Breast epithelium (tissue), 4 donors: ENCODE measurements around the gene CHN2. TPM values are rescaled to one million over a fixed set of nuclear protein-coding genes. Genes with fewer than 3 reads are reported as not detected.

ENCODE experiments used
- DNase-seq, 2 donors: peaks; one replicate each; pipeline ENCODE4 v3.0.0-alpha.2; 2019; ENCODE audit warnings: low spot score in 2 of 2
- H3K27ac ChIP-seq, 2 donors: fragments of 200-600 bp; sonication (generic) in 1 of 2; one replicate each; pipeline ENCODE4 v1.5.1; 2016 to 2019; ENCODE audit warnings: mild to moderate bottlenecking in 1 of 2
- H3K27me3 ChIP-seq, 2 donors: fragments of 200-600 bp; sonication (generic) in 1 of 2; one replicate each; pipeline versions ENCODE4 v1.5.1 to v1.6.0; 2017 to 2019; ENCODE audit warnings: control low read depth in 1 of 2, mild to moderate bottlenecking in 1 of 2
- H3K36me3 ChIP-seq: fragments of 200-600 bp; one replicate; pipeline ENCODE4 v1.5.1; 2019
- H3K4me1 ChIP-seq, 2 donors: fragments of 200-600 bp; sonication (generic); one replicate each; pipeline ENCODE4 v1.5.1; 2016 to 2019; ENCODE audit warnings: control low read depth in 1 of 2
- H3K4me3 ChIP-seq, 3 donors: fragments of 200-600 bp; sonication (generic); 1 replicate in 2 of 3; 2 replicates in 1 of 3; pipeline ENCODE4 v1.5.1; 2016 to 2019; ENCODE audit warnings: mild to moderate bottlenecking in 3 of 3, moderate library complexity in 2 of 3
- H3K9me3 ChIP-seq, 2 donors: fragments of 200-600 bp; sonication (generic) in 1 of 2; one replicate each; pipeline ENCODE4 v1.5.1; 2016 to 2019; ENCODE audit warnings: control low read depth in 1 of 2
- POLR2A ChIP-seq: fragments of 450-650 bp; IDR thresholded peaks from one replicate; pipeline ENCODE4 v1.6.1; 2016; ENCODE audit warnings: antibody characterized with exemption, mild to moderate bottlenecking, moderate library complexity
- POLR2AphosphoS5 ChIP-seq, 3 donors: sonication (generic); formaldehyde crosslinking; IDR thresholded peaks; one replicate each; pipeline ENCODE4 v1.6.1; 2017; ENCODE audit warnings: antibody characterized with exemption in 3 of 3
- intact Hi-C: fragments of 100-400 bp; cut with DNase I; formaldehyde crosslinking; loops from one replicate; pipeline ENCODE4 v1.15.1; 2023; ENCODE audit warnings: low total_unique reads
- total RNA-seq, 3 donors: library from RNA; depleted of rRNA; stranded (reverse); fragments of >200 nt; gene quantifications; one replicate each; pipeline ENCODE4 v1.1.0, GENCODE V29; 2016
- TF ChIP-seq, protein P1 (sequence below), 3 donors: fragments of 450-650 bp; IDR thresholded peaks; one replicate each; pipeline ENCODE4 v1.5.1; 2016 to 2017; ENCODE audit warnings: antibody characterized with exemption in 3 of 3, mild to moderate bottlenecking in 3 of 3, moderate library complexity in 3 of 3

The CHN2 gene
- total RNA-seq, 3 donors from 2014 or later: 6.3 to 17.1 (median 7.9) TPM

- H3K36me3 ChIP-seq: no peaks in the 10 kb centered on the region
Measured at GRCh38 chr7:29487424-29487823, 292.8 kb downstream of the CHN2 start.

DNA sequence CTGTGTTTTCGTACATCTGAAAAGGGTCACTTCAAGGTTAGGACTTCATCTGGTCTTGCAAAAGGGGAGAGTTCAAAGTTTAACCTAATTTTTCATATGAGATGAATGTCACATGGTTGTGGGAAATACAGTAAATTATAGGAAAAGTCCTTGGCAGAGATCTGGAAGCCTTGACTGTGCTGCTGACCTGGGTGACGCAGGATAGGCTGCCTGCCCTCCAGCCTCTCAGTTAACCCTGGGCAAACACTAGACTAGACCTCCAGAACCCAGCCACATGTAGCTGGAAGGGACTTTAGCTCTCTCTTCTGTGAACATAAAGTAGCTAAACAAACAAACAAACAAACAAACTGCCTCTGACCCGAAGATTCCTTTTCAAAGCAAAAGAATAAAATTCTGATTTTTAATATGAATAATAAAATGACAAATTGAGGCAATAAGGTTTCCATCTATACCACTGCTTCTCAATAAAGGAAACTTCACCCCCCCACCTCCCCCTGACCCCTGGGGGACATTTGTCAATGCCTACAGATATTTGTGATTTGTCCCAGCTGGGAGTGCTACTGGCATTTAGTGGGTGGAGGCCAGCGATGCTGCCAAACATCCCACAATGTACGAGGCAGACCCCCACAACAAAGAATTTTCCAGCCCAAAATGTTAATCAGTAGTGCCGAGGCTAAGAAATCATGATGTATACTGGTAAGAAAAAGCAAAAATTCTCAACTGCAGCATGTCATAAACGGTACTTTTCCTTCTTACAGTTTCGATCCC is 293.8 kb downstream of the CHN2 start:
- TF ChIP-seq, protein P1, sequence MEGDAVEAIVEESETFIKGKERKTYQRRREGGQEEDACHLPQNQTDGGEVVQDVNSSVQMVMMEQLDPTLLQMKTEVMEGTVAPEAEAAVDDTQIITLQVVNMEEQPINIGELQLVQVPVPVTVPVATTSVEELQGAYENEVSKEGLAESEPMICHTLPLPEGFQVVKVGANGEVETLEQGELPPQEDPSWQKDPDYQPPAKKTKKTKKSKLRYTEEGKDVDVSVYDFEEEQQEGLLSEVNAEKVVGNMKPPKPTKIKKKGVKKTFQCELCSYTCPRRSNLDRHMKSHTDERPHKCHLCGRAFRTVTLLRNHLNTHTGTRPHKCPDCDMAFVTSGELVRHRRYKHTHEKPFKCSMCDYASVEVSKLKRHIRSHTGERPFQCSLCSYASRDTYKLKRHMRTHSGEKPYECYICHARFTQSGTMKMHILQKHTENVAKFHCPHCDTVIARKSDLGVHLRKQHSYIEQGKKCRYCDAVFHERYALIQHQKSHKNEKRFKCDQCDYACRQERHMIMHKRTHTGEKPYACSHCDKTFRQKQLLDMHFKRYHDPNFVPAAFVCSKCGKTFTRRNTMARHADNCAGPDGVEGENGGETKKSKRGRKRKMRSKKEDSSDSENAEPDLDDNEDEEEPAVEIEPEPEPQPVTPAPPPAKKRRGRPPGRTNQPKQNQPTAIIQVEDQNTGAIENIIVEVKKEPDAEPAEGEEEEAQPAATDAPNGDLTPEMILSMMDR (IDR thresholded peaks at IDR 0.05): no peak
- TF ChIP-seq POLR2A (no peak), POLR2AphosphoS5 (IDR thresholded peaks at IDR 0.05) (no peak)

More at GRCh38 chr7:29487424-29487823, 292.8 kb downstream of the CHN2 start:
- no peak for DNase-seq
- no peak overlapping the region for H3K4me3 ChIP-seq
- H3K27me3 ChIP-seq: no peaks in the 10 kb centered on the region
- H3K9me3 ChIP-seq: no peaks in the 10 kb centered on the region
- intact Hi-C loops: no loop called here
- TF ChIP-seq, protein P1 (IDR thresholded peaks at IDR 0.05): no peak
- no peak for TF ChIP-seq POLR2AphosphoS5 (IDR thresholded peaks at IDR 0.05)
- no peak for TF ChIP-seq POLR2A
- no peaks in the 10 kb centered on the region for H3K4me1 ChIP-seq
- no peak overlapping the region for H3K27ac ChIP-seq

DNA sequence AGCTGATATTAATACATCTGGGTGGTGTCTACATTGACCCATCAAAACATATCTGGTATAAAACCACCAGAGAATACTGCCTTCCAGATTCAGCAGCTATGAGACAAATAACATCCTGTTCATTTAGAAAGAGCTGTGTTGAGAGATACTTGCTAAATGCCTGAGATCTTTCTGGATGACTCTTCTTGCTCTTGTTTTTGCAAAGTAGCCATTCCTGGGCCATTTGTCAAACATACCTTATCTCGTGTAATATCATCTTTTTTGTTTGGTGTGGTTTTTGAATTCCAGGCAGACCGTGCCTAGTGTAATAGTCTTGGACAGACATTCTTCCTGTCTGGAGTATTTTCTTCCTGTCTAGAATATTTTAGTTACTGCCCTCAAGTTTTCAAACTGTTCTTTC is 294.4 kb downstream of the CHN2 start:
- H3K4me3 ChIP-seq: no peak overlapping the region

More for the DNA sequence above, 293.8 kb downstream of the CHN2 start:
- H3K4me3 ChIP-seq: no peak overlapping the region
- no peaks in the 10 kb centered on the region for H3K27me3 ChIP-seq
- peak overlapping the region in 1 of 2 donors; percentile 22 for H3K27ac ChIP-seq
- intact Hi-C loops: no loop called here
- H3K9me3 ChIP-seq: no peaks in the 10 kb centered on the region
- no peaks in the 10 kb centered on the region for H3K4me1 ChIP-seq
- no peak for DNase-seq
- H3K36me3 ChIP-seq: no peaks in the 10 kb centered on the region

GRCh38 chr7:29490094-29490607 is 295.6 kb downstream of the CHN2 start:
- Histone ChIP-seq H3K27me3 (no peaks in the 10 kb centered on the region), H3K4me1 (no peaks in the 10 kb centered on the region), H3K27ac (no peak overlapping the region), H3K4me3 (no peak overlapping the region), H3K9me3 (no peaks in the 10 kb centered on the region), H3K36me3 (no peaks in the 10 kb centered on the region)
- no peak for DNase-seq
- intact Hi-C loops: no loop called here
- TF ChIP-seq POLR2AphosphoS5 (IDR thresholded peaks at IDR 0.05) (no peak), POLR2A (no peak)
- TF ChIP-seq, protein P1 (IDR thresholded peaks at IDR 0.05): no peak

More for the DNA sequence above, 294.4 kb downstream of the CHN2 start:
- Histone ChIP-seq H3K9me3 (no peaks in the 10 kb centered on the region), H3K27me3 (no peaks in the 10 kb centered on the region), H3K4me1 (no peaks in the 10 kb centered on the region), H3K27ac (peak overlapping the region in 1 of 2 donors; percentile 22), H3K36me3 (no peaks in the 10 kb centered on the region)
- intact Hi-C loops: no loop called here
- TF ChIP-seq POLR2A: no peak
- no peak for TF ChIP-seq POLR2AphosphoS5 (IDR thresholded peaks at IDR 0.05)
- TF ChIP-seq, protein P1 (IDR thresholded peaks at IDR 0.05): no peak
- DNase-seq: no peak

GRCh38 chr7:29494350-29494749 is 299.8 kb downstream of the CHN2 start:
- TF ChIP-seq POLR2AphosphoS5 (IDR thresholded peaks at IDR 0.05) (no peak), POLR2A (no peak)
- TF ChIP-seq, protein P1 (IDR thresholded peaks at IDR 0.05): no peak
- no peaks in the 10 kb centered on the region for H3K36me3 ChIP-seq
- H3K4me3 ChIP-seq: no peak overlapping the region
- no peak overlapping the region for H3K27ac ChIP-seq
- intact Hi-C loops: no loop called here
- H3K9me3 ChIP-seq: no peaks in the 10 kb centered on the region
- no peaks in the 10 kb centered on the region for H3K4me1 ChIP-seq
- H3K27me3 ChIP-seq: no peaks in the 10 kb centered on the region
- DNase-seq: no peak
